CD4-positive, alpha-beta T cell treated with Interleukin-4 for 1 hour (primary cell): ENCODE results near the gene TOR1AIP2.
"Not testable (repeated sequence)": the region's sequence is repeated elsewhere in the genome, so short reads cannot be mapped to it uniquely, and the experiment has no call there.

ENCODE experiments used
- DNase-seq, 2 donors: peaks; one replicate each; pipeline ENCODE4 v3.0.0-alpha.2; 2020 to 2022

The TOR1AIP2 gene

DNA sequence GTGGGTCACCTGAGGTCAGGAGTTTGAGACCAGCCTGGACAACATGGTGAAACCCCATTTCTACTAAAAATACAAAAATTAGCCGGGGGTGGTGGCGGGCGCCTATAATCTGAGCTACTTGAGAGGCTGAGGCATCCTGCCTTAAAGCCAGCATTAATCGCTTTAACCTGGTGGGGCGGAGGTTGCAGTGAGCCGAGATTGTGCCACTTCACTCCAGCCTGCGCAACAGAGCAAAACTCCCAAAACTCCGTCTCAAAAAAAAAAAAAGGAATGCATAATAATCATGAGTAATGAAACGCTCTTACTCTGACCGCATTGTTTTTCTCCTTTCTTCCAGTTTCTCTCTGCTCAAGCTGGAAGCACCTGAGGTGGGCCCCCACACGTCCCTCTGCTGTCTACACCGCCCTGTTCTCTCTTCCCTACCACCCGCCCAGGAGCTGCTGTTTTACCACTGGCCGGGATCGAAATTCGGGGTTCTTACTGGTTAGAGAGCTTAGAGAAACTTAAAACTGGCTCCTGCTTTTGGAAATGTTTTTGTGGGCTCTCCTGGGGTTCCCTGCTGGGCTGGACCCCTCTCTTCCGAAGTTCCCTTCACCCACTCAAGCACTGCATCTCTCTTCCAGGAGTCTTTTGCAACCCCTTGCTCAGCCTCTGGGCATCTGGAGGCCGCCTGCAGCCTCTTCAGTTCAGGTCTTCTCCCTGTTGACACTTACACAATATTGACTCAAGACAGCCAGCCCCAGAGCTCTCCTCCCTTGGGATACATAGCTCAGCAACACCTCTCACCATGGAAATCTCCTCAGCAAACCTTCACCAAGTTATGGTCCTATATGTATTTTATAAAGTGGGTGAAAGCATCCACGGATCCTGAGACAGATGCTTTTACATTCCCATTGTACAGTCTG lies 72.1 kb downstream of the TOR1AIP2 start:
- DNase-seq = no peak

DNA sequence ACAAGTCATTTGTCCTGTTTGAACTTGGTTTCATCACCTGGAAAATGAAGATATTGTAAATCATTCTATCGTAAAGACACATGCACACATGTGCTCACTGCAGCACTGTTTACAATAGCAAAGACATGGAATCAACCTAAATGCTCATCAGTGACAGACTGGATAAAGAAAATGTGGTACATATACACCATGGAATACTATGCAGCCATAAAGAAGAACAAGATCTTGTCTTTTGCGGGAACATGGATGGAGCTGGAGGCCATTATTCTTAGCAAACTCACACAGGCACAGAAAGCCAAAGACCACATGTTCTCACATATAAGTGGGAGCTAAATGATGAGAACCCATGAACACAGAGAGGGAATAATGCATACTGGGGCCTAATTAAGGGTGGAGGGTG lies 73.2 kb downstream of the TOR1AIP2 start:
- DNase-seq = not testable (repeated sequence)

DNA sequence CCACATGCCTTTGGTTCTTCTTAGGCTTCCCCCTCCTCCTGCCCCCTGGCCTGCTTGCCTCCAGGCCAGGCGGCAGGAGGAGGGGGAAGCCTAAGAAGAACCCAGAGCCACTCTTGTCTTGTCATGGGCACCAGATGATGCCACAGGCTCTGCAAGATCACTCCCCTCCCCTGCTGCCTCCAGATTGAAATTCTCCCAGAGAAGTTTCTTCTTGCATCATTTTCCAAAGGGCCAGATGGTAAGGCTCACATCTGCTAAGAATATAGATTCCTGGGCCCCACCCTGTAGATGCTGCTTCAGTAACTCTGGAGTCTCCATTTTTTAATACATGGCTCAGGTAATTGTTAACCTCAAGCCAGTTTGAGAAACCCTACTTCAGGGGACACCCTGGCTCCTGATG lies 73.7 kb downstream of the TOR1AIP2 start:
- DNase-seq = no peak

DNA sequence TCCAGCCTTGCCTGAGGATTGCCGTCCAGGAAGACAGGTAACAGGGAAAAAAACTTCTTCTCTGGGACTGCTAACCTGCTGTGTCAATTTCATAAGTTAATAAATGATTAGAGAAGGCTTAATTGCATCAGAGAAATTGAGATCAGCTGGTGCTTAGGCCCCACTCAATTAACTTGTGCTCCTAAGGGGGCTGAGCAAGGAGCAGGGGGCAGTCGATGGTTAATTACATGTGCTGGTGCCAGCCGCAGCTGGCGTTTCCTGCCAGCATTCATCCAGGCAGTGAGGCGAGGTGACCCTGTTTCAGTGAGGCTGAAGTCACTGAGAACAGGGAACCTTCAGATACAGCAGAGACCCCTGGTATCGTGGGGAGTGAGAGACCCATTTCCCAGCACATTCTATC lies 74.5 kb downstream of the TOR1AIP2 start:
- DNase-seq = no peak

DNA sequence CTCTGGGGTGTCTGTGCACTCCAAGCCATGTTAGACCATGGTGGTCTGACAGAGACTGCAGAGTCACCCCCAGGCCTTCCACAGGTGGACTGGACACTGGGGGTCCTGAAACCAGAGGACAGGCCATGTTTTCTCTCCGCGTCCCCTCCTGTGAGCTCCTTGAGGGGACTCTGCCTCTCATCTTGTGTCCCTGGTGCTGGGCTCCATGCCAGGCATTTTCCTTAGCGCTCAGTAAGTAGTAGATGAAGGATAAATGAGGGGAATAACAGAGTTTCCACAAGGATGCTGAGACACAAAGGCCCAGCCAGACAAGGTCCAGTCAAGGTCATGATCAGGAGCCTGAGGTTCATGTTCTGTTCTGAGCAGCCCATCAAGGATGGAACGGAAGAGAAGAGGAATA lies 77.1 kb downstream of the TOR1AIP2 start:
- DNase-seq = no peak

DNA sequence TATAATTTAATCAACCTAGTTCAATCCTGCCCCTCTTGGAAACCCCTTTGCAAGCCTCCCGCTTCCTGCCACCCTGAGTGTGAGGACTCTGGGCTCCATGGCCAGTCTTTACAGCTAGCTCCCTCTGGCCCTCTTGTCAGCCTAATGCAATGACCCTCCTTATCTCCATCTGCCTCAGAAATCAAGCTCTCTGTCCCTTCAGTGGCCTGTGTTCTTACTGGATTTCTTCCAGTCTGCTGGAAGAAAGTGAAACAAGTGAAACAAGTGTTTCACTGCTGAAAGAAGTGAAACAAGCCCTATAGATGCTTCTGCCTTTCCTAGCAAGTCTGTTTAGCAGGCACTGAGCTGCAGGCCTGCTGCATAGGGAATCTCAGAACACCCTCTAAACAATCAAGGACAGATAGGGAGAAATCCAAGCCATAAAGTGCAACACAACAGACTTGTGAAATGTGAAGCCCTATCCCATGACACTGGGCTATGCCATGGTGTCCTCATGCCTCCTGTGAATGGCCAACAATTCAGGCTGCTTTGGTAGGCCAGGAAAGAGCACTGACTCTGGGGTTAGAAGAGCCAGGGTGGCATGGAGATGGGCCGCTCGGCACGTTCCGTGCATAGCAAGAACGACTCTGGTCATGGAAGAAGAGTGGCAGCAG lies 78.6 kb downstream of the TOR1AIP2 start:
- no peak for DNase-seq

DNA sequence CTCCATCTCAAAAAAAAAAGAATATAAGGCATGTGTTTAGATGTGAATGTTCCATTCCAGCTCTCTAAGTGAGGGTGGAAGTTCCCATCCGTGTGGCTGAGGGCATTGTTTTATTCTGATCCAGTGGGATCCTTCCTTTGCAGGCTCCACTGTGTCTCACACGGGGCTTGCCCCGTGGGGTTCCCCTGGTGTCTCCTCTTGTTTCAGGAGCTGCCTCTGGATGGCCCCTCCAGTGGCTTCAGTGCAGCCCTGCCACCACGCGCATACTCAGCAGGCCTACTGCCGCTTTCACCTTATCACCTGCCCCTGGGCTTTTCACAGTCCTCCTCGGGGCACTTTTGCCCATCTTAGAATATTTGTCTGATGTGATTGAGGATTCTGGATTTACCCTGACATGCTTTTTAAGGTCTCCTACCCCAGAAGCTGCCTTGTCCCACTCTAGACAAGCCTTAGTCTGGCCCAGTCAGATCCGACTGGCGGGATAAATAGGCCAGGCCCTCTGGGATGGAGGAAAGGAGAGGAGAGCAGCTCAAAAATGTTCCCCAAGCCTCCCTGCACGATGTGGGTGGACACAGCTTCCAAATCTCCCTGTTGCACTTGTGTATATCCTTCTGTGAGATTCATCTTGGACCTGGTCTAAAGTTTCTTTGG lies 79.3 kb downstream of the TOR1AIP2 start:
- no peak for DNase-seq

DNA sequence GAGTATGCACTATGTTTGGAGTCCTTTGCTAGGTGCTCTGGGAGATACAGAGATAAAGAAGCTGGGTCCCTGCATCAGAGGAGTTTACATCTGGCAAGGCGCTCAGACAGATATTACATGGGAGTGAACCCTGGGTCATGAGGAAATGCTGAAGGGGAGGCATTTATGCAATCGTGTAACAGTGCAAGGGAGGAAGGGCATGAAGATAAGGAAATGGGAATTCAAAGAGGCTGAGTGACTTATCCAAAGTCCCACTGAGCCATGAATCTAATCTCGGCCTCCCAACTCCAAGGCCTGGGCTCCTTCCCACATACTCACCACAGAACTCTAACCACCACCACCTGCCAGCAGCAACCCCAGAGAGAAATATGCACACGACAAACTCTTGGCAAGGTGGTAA lies 82.9 kb downstream of the TOR1AIP2 start:
- no peak for DNase-seq

DNA sequence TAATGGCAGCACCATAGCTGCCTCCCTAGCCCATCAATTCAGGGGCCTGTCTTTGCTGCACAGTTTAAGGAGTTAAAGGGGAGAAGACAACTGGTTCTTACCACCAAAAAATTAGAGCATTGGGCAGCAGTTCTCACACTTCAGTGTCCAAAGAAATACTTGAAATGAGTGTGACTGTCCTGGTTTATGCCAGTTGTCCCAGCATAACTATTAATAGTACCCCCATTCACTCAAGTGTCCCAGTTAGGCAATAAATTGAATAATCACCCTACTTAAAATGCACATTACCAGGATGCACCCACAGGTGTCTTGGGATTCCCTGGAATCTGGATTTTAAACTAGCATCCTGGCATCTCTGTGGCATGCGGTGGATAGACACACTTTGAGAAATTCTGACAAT lies 83.5 kb downstream of the TOR1AIP2 start:
- DNase-seq = no peak

DNA sequence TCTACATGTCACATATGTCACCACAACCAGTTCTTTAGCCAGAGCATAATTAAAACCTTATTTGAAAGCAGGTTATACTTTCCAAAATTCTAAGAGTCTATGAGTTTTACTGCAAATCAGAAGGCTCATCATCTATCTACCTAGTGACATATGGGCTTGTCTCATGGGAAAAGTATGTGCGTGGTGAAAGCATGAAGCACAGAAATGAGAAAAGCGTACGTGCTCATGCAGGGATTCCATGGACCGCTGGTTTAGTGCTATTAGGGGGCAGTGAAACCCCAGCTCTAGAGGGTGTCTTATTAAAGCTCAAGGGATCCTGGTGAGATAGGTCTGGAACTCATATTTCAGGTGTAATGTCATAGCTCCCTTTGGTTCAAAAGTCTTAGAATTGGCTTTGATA lies 84.3 kb downstream of the TOR1AIP2 start:
- no peak for DNase-seq
